Stimulated activated naive CD8-positive, alpha-beta T cell treated with anti-CD3 and anti-CD28 coated beads, Interleukin-15, Interleukin-2, amounts not matched to agents 100 U/mL and 50 U/mL, for 24 hours (primary cell): ENCODE measurements around the gene ZNF526.
"Not testable (repeated sequence)": the region's sequence is repeated elsewhere in the genome, so short reads cannot be mapped to it uniquely, and the experiment has no call there.

Source experiments
- ATAC-seq: fragments of 150-1000 bp; cut with Tn5 transposase; one replicate; pipeline ENCODE4 v1.10.0; 2021
- DNase-seq: peaks from one replicate; pipeline ENCODE4 v3.0.0; 2021

The ZNF526 gene

GRCh38 chr19:42247640-42248199 is 27.6 kb downstream of the ZNF526 start:
- no peak for DNase-seq
- ATAC-seq = no peak

DNA sequence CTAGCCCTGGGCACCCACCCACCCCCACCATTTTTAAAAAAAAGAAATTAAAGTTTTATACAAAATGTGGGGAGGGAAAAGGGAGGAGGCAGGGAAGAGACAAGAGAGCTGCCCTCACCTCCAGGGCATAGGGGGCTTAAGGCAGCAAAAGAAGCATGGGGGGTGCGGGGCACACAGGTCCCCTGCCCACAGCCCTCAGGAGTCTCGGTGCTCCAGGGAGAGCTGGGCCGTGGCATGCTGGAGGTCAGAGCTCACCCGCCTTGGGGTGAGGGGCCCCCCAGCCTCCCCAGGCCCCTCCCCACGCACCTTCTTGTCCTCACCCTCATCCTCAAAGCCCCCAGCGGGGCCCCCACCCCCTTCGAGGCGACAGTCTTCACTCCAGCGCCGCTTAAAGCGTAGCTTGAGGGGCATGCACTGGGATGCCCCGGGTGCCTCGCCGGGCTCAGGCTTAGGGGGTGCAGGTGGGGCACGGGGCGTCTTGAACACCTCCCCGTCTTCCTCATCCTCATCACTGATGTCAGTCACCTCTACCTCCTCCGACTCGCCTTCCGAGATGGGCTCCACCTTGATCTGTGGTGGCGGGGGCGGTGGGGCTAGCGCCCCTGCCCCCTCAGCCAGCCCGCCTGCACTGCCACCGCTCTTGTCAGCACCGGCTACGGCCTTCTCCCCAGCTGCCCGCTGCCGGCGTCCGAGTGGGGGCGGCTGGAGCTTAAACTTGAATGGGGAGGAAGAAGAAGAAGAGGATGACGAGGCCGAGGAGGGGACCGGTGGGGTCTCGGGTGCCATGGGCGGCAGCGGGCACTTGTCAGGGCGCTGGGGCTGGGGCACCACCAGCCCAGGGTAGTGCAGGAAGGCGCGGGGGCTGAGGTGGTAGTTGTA is 28.4 kb downstream of the ZNF526 start:
- ATAC-seq (no peak), DNase-seq (no peak)

DNA sequence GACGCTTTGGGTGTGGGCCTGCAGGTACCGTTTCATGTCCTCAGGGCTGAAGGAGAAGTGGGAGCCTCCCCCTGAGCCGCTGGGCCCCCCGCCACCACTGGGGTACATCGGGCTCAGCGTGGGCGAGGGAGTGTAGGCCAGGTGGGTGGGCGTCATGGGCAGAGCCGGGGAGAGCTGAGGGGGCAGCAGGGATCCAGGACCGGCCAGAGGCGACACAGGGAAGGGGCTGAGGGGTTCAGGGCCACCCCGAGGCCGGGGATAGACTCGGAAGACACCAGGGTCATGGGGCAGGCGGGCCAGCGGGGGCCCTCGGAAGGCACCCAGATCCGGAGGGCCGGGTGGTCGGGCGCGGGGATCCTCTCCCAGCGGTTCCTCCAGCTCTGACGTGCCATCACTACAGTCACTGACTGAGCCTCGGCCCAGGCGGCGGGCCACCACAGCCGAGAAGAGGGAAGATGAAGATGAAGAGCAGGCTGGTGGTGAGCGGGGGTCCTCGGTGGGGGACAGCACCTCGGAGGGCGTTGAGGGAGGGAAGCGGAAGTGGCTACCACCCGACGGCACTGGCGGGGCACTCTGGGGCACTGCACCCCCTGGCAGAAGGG is 29.1 kb downstream of the ZNF526 start:
- ATAC-seq (no peak), DNase-seq (no peak)

DNA sequence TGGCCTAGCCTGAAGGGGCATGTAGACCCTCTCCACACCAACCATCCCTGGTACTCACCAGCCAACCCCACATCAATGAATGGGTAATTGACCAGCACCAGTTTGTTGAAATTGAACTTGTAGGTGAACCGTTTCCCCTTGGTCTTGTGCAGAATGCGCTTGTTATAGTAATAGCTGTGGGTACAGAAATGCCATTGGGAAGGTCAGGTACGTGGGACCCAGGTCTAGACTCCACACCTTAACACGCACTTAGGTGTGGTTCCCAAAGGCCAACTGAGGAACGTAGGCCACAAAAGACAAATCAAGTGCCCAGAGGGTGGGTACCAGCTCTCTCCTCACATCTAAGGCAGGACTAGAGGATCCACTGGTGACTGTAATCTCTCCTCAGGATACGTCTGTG is 29.7 kb downstream of the ZNF526 start:
- ATAC-seq (no peak), DNase-seq (no peak)

DNA sequence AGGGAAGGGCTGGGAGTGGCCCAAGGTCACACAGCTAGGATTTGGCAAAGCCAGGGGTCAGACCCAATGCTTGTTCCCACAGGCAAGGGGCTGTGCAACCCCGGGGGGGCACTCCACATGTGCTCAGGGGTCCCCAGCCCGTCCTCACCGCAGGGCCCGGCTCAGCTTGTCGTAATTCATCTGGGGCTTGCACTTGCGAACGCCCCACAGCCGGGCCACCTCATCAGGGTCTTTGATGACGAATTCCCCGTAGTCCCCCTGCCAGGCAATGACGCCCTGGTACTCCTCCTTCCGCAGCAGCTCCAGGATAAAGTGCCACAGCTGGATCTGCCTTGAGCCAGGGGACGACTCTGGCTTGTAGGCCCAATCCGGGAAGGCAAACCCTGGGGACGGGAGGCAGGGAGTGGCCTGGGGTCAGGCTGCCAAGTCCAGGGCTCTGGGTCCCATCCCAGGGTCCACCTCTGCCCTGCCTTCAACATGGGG is 30.1 kb downstream of the ZNF526 start:
- DNase-seq (no peak), ATAC-seq (no peak)

- DNase-seq = peak; percentile 45
- ATAC-seq = peak; percentile 8
Observed at GRCh38 chr19:42250666-42251531, 30.8 kb downstream of the ZNF526 start.

- ATAC-seq = no peak
Observed at GRCh38 chr19:42251572-42252358, 31.7 kb downstream of the ZNF526 start.

GRCh38 chr19:42252365-42253244 is 32.5 kb downstream of the ZNF526 start:
- ATAC-seq = no peak
- DNase-seq = peak; percentile 27

More at GRCh38 chr19:42251572-42252358, 31.7 kb downstream of the ZNF526 start:
- DNase-seq = no peak

- peak; percentile 74 for DNase-seq
Observed at GRCh38 chr19:42253245-42254088, 33.4 kb downstream of the ZNF526 start.

GRCh38 chr19:42254089-42254849 is 34.2 kb downstream of the ZNF526 start:
- ATAC-seq (peak; percentile 28), DNase-seq (peak; percentile 81)

More at GRCh38 chr19:42253245-42254088, 33.4 kb downstream of the ZNF526 start:
- ATAC-seq = peak; percentile 9

GRCh38 chr19:42254850-42255765 is 35.0 kb downstream of the ZNF526 start, which contains the start of gene ERF:
Gene ERF (minus strand): TSS chr19:42255128. CDS start chr19:42254999, 129 bp downstream.
- ATAC-seq = peak; percentile 76
- DNase-seq = peak; percentile 95

- DNase-seq = no peak
- ATAC-seq = no peak
Observed at GRCh38 chr19:42255766-42256745, 35.9 kb downstream of the ZNF526 start.

DNA sequence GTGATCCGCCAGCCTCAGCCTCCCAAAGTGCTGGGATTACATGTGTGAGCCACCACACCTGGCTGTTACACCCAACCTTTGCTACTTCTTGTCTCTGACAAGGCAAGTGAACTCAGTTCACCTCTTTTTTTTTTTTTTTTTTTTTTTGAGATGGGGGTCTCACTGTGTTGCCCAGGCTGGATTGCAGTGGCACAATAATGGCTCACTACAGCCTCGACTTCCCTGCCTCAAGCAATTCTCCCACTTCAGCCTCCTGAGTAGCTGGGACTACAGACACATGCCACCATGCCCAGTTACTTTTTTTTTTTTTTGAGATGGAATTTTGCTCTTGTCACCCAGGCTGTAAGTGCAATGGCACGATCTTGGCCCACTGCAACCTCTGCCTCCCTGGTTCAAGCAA is 37.7 kb downstream of the ZNF526 start:
- ATAC-seq, DNase-seq: not testable (repeated sequence)

DNA sequence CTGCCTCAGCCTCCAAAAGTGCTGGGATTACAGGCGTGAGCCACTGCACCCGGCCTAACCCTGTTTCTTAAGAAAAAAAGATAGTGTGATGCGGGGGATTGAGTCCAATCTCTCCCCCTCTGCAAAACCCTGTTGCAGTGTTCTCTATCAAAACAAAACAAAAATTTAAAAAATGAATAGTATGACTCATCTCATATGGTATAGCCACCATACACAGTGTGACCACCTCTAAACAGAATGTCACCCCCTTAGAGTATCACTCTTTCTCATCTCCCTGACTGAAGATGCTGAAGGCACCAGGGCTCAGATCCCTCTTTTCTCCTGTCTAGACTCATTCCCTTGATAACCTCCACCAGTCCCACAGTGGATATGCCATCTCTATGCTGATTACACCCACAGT is 41.7 kb downstream of the ZNF526 start:
- DNase-seq = no peak
- peak; percentile 72 for ATAC-seq

- DNase-seq, ATAC-seq: not testable (repeated sequence)
Observed at GRCh38 chr19:42266105-42266504, 46.0 kb downstream of the ZNF526 start.
